Measurements from ENCODE around the gene HCN4.

Gene HCN4

DNA sequence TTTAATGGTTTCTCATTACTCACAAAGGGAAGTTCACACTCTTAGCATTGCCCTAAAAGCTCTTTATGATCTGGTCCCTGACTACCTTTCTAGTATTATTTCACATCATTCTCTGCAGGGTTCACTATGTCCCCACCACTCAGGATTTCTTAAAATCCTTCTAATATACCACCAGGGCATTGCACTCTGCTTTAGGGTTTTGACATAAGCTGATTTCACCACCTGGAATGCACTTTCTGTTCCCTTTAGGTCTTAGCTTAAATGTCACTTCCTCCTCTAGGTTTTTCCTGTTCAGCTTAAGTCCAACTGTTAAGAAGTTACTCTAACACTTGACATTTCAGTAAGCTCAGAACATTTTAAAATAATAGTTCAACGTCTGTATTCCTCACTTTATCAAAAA lies 81.7 kb downstream of the HCN4 start:
- no peak for DNase-seq (ENCODE audit: extremely low read depth, low read depth)
- TF ChIP-seq, protein P1, sequence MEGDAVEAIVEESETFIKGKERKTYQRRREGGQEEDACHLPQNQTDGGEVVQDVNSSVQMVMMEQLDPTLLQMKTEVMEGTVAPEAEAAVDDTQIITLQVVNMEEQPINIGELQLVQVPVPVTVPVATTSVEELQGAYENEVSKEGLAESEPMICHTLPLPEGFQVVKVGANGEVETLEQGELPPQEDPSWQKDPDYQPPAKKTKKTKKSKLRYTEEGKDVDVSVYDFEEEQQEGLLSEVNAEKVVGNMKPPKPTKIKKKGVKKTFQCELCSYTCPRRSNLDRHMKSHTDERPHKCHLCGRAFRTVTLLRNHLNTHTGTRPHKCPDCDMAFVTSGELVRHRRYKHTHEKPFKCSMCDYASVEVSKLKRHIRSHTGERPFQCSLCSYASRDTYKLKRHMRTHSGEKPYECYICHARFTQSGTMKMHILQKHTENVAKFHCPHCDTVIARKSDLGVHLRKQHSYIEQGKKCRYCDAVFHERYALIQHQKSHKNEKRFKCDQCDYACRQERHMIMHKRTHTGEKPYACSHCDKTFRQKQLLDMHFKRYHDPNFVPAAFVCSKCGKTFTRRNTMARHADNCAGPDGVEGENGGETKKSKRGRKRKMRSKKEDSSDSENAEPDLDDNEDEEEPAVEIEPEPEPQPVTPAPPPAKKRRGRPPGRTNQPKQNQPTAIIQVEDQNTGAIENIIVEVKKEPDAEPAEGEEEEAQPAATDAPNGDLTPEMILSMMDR (IDR thresholded peaks at IDR 0.05; ENCODE audit: low read depth, low read length): no peak

DNA sequence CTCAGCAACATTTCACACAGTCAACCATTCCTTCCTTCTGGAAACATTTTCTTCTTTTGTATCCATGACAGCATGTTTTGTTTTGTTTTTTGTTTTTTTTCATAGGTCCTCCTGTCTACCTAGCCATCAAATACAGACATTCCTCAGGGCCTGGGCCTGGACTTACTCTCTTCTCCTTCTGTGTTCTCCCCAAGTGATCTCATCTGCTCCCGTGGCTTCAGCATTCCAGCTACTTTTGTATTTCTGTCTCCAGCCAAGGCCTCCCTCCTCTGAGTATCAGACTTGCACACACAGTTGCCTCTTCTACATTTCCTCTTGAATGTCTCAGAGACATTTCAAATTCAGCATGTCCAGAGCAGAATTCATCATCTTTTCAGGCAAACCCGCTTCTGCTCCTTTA lies 82.4 kb downstream of the HCN4 start:
- no peak for DNase-seq (ENCODE audit: extremely low read depth, low read depth)
- TF ChIP-seq, protein P1 (IDR thresholded peaks at IDR 0.05; ENCODE audit: low read depth, low read length): no peak

DNA sequence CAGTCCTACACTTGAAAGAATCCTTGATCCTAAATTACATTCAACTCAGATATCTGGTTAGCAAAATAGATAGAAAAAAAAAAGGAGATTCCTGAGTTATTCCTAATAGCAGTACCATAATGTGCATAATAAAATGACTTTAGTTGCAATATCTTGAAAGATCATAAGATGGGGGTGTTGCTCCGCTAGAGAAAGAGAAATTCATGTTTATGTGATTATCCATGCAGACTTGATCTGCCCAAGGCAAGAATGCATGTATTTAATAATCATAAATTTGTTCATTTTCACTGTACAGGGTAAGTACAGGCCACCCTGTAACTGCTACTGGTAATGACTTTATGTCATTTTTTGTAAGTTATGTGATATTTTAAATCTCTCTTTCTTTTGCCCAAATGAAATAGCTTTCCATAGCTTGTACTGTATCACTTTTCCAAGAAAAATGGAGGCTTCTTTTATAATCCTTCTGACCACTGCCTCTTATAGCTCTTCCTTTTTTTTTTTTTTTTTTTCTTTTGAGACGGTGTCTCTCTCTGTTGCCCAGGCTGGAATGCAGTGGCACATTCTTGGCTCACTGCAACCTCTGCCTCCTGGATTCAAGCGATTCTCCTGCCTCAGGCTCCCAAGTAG lies 84.6 kb downstream of the HCN4 start:
- no peak for DNase-seq (ENCODE audit: extremely low read depth, low read depth)
- TF ChIP-seq, protein P1 (IDR thresholded peaks at IDR 0.05; ENCODE audit: low read depth, low read length): peak; percentile 39

DNA sequence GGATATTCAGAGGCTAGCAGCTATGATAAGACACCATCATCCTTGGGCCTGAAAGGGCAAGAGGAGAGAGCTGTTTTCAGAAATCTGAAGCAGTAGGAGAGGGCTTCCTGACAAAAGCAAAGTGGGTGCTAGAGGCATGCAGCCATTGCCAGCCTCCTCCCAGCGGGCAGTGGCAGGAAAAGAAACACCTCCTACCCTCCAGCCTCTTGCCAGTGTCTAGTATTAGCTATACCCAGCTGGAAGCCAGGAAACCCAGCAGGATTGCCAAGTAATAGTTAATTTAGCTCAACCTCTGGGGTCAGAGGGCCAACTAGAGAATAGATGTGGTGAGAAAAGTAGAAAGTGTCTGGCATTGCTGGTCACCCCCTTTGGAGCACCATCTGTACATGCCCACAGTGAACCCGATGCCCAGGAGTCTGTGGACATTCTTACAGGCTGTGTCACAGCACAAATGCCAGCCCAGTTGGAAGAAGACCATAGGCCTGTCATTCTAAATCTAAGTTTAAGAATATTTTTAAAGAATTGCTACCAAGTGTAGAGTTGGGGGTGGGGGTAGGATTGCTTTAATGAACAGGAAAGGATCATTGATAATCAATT lies 85.3 kb downstream of the HCN4 start:
- TF ChIP-seq, protein P1 (IDR thresholded peaks at IDR 0.05; ENCODE audit: low read depth, low read length): no peak
- no peak for DNase-seq (ENCODE audit: extremely low read depth, low read depth)

DNA sequence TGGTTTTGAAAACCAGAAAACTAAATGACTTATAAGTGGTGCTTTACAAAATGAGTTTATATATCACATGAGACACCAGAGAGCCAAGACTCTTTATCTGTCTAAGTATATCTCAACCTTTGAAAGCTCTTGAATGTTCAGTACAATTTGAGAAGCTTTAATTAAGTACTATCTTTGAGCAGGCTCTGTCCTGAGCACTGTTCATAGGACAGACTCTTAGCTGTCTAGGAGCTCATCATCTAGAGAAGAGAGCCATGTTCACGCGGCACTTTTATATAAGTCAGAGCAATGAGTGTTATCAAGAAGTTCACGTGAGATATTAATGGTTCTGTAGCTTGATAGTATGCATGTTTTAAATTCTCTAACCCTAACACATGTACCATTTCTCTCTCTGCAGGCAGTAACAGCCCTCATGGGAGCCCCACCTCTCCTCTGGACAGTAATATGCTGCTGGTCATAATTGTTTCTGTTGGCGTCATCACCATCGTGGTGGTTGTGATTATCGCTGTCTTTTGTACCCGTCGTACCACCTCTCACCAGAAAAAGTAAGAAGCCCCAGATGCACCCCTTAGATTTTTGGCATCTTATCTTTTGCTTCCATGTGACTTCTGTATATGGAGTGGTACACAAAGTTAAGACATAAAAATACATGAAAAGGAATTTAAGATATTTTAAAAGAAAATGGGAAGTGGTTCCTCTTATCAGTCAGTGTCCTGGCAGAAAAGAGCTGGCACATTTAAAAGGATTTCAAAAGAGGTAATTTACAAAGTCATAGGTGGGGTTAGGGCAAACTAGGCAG lies 86.0 kb downstream of the HCN4 start:
- no peak for DNase-seq (ENCODE audit: extremely low read depth, low read depth)
- TF ChIP-seq, protein P1 (IDR thresholded peaks at IDR 0.05; ENCODE audit: low read depth, low read length): no peak

DNA sequence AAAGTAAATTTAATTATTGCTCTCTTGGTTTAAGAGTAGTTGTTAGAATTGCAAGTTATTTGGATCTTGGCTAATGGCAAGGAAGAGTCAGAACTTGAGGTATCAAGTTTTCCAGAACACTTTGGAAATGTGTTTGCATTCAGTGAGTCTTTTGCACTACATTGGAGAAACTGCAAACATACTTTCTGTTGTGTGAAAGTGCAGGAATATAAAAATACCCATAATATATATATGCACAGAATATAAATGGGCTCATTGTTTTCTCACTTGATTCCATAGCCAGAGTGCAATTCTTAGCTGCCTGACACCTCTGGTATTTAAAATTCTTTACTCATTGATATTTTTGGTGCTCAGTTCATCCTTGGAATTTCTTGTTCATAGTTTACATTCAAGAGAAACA lies 92.9 kb downstream of the HCN4 start:
- TF ChIP-seq, protein P1 (IDR thresholded peaks at IDR 0.05; ENCODE audit: low read depth, low read length): no peak
- DNase-seq (ENCODE audit: extremely low read depth, low read depth): no peak

Data from AG09319 (cell line).